Activated CD4-positive, CD25-positive, alpha-beta regulatory T cell treated with anti-CD3 and anti-CD28 coated beads, Interleukin-2, amount 50 U/mL, for 16 hours (primary cell): ENCODE measurements around the gene ATG7.

ENCODE experiments used
- DNase-seq: peaks from one replicate; pipeline ENCODE4 v3.0.0-alpha.2; 2020; ENCODE audit warnings: low read depth, low spot score

ATG7 gene

GRCh38 chr3:11553436-11554235 lies 281.4 kb downstream of the ATG7 start:
- DNase-seq = no peak

- DNase-seq = no peak
These were observed 282.0 kb downstream of the ATG7 start for GRCh38 chr3:11554236-11554610.

- DNase-seq = no peak
These were observed 282.5 kb downstream of the ATG7 start for GRCh38 chr3:11554666-11555065.

- DNase-seq = no peak
These were observed 283.1 kb downstream of the ATG7 start for GRCh38 chr3:11555211-11555782.

- no peak for DNase-seq
These were observed 283.9 kb downstream of the ATG7 start for GRCh38 chr3:11555881-11556633.

GRCh38 chr3:11556851-11557644 lies 284.9 kb downstream of the ATG7 start:
- no peak for DNase-seq

GRCh38 chr3:11558002-11558401 lies 285.8 kb downstream of the ATG7 start:
- no peak for DNase-seq

GRCh38 chr3:11558411-11558903 lies 286.3 kb downstream of the ATG7 start:
- no peak for DNase-seq

GRCh38 chr3:11558918-11559815 lies 287.0 kb downstream of the ATG7 start:
- no peak for DNase-seq

GRCh38 chr3:11559816-11560633 lies 287.8 kb downstream of the ATG7 start:
- no peak for DNase-seq

- no peak for DNase-seq
These were observed 288.5 kb downstream of the ATG7 start for GRCh38 chr3:11560746-11561145.

- no peak for DNase-seq
These were observed 290.2 kb downstream of the ATG7 start for GRCh38 chr3:11562277-11562881.

- no peak for DNase-seq
These were observed 291.1 kb downstream of the ATG7 start for GRCh38 chr3:11563159-11563864.

- DNase-seq = no peak
These were observed 291.6 kb downstream of the ATG7 start for GRCh38 chr3:11563865-11564185.

GRCh38 chr3:11564577-11565001 lies 292.4 kb downstream of the ATG7 start:
- DNase-seq = no peak

GRCh38 chr3:11565072-11565471 lies 292.9 kb downstream of the ATG7 start:
- DNase-seq = no peak

GRCh38 chr3:11565492-11565891 lies 293.3 kb downstream of the ATG7 start:
- no peak for DNase-seq

GRCh38 chr3:11565932-11566331 lies 293.7 kb downstream of the ATG7 start:
- no peak for DNase-seq

- DNase-seq = no peak
These were observed 294.3 kb downstream of the ATG7 start for GRCh38 chr3:11566478-11566877.
